Adrenal gland (tissue), 5 donors: ENCODE results near the gene PIP5K1C.

Experiments
- POLR2A ChIP-seq, 2 donors: fragments of 450-650 bp; IDR thresholded peaks; one replicate each; pipeline ENCODE4 v1.6.1; 2017; ENCODE audit warnings: antibody characterized with exemption in 2 of 2, mild to moderate bottlenecking in 2 of 2, moderate library complexity in 1 of 2
- TF ChIP-seq, protein P1 (sequence below), 6 experiments: fragments of 450-650 bp in 4 of 6; fragments of 200-600 bp in 2 of 6; sonication (generic) in 1 of 6; IDR thresholded peaks; 1 replicate in 5 of 6; 2 replicates in 1 of 6; pipeline versions ENCODE4 v1.5.1 to v1.8.0; 2016 to 2021; ENCODE audit warnings: antibody characterized with exemption in 6 of 6, mild to moderate bottlenecking in 2 of 6, moderate library complexity in 1 of 6
- donor health status: DM: no; HTN: no; CAD: no.

DNA sequence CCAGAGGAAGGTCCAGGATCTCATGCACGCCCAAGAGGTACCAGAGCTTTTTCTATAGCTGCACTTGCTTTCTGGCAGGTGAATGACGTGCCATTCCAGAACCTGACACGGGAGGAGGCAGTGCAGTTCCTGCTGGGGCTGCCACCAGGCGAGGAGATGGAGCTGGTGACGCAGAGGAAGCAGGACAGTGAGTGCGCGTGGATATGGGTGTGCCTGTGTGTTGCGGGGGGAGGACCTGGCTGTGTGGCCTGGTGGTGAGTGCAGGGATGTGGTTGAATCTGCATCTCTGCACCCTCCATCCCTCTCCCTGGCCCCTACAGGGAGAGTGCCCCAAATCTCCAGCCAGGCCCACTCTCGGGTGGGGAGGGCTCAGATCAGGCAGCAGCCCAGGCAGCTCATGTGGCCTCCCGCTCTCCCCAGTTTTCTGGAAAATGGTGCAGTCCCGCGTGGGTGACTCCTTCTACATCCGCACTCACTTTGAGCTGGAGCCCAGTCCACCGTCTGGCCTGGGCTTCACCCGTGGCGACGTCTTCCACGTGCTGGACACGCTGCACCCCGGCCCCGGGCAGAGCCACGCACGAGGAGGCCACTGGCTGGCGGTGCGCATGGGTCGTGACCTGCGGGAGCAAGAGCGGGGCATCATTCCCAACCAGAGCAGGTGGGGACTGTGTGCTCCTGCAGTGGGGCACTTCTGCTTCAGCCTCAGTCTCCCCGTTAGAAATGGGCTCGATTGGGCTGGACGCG is 38.4 kb upstream of the PIP5K1C start:
- TF ChIP-seq, protein P1, sequence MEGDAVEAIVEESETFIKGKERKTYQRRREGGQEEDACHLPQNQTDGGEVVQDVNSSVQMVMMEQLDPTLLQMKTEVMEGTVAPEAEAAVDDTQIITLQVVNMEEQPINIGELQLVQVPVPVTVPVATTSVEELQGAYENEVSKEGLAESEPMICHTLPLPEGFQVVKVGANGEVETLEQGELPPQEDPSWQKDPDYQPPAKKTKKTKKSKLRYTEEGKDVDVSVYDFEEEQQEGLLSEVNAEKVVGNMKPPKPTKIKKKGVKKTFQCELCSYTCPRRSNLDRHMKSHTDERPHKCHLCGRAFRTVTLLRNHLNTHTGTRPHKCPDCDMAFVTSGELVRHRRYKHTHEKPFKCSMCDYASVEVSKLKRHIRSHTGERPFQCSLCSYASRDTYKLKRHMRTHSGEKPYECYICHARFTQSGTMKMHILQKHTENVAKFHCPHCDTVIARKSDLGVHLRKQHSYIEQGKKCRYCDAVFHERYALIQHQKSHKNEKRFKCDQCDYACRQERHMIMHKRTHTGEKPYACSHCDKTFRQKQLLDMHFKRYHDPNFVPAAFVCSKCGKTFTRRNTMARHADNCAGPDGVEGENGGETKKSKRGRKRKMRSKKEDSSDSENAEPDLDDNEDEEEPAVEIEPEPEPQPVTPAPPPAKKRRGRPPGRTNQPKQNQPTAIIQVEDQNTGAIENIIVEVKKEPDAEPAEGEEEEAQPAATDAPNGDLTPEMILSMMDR (IDR thresholded peaks at IDR 0.05) = no peak
- TF ChIP-seq POLR2A (IDR thresholded peaks at IDR 0.05) = no peak
